Measurements from ENCODE around the gene ABLIM2.

GRCh38 chr4:8120501-8120900 lies 38.1 kb downstream of the ABLIM2 start:
- TF ChIP-seq EP300 (conservative IDR thresholded peaks at IDR 0.05; ENCODE audit: poor library complexity, severe bottlenecking): no peak
- no peak for TF ChIP-seq CTCF (IDR thresholded peaks at IDR 0.05; ENCODE audit: poor library complexity, severe bottlenecking)
- TF ChIP-seq REST (IDR thresholded peaks at IDR 0.05; ENCODE audit: borderline replicate concordance): no peak
- TF ChIP-seq RAD21 (conservative IDR thresholded peaks at IDR 0.05): no peak
- TF ChIP-seq EZH2 (IDR thresholded peaks at IDR 0.05; ENCODE audit: borderline replicate concordance, insufficient read depth, low read length, poor library complexity, severe bottlenecking): no peak
- TF ChIP-seq TAF1 (IDR thresholded peaks at IDR 0.05; ENCODE audit: low read depth): no peak
- no peak for TF ChIP-seq POLR2AphosphoS5 (IDR thresholded peaks at IDR 0.05)

Measured in neural cell (in vitro differentiated cells).